GM23338 (cell line): ENCODE results near the gene MRPS27. TPM values are rescaled to one million over a fixed set of nuclear protein-coding genes. Genes with fewer than 3 reads are reported as not detected.

Source experiments
- ATAC-seq: fragments of 200-7000 bp; cut with Tn5 transposase; 3 replicates; pipeline ENCODE4 v1.9.1; 2020
- DNase-seq: peaks from one replicate; pipeline ENCODE4 v3.0.0-alpha.2; 2015; ENCODE audit warnings: low spot score
- H2AFZ ChIP-seq: fragments of 200-600 bp; sonication (generic); 2 replicates; pipeline ENCODE4 v1.8.0; 2016; ENCODE audit warnings: antibody characterized with exemption, mild to moderate bottlenecking, moderate library complexity
- H3F3A ChIP-seq: fragments of 200-600 bp; sonication (generic); replicated peaks from 2 replicates; pipeline ENCODE4 v1.8.0; 2017; ENCODE audit warnings: antibody characterized with exemption, mixed run types, low read depth
- H3K27ac ChIP-seq: fragments of 200-600 bp; sonication (generic); 2 replicates; pipeline ENCODE4 v1.6.1; 2016; ENCODE audit warnings: low read depth
- H3K27me3 ChIP-seq: fragments of 200-600 bp; sonication (generic); 2 replicates; pipeline ENCODE4 v1.8.0; 2016; ENCODE audit warnings: mild to moderate bottlenecking, mixed run types, moderate library complexity; ENCODE audit not compliant: insufficient read depth
- H3K36me3 ChIP-seq: fragments of 200-600 bp; sonication (generic); 2 replicates; pipeline ENCODE4 v1.8.0; 2016; ENCODE audit warnings: mild to moderate bottlenecking; ENCODE audit not compliant: insufficient read depth
- H3K4me1 ChIP-seq: fragments of 200-600 bp; sonication (generic); 2 replicates; pipeline ENCODE4 v1.8.0; 2016; ENCODE audit warnings: mild to moderate bottlenecking, moderate library complexity; ENCODE audit not compliant: insufficient read depth
- H3K4me2 ChIP-seq: fragments of 200-600 bp; sonication (generic); 2 replicates; pipeline ENCODE4 v1.7.1; 2017; ENCODE audit warnings: mixed run types
- H3K4me3 ChIP-seq: fragments of 200-600 bp; sonication (generic); 2 replicates; pipeline ENCODE4 v1.6.1; 2016; ENCODE audit warnings: mixed run types
- H3K79me2 ChIP-seq: fragments of 200-600 bp; sonication (generic); replicated peaks from 2 replicates; pipeline ENCODE4 v1.8.0; 2017; ENCODE audit warnings: mild to moderate bottlenecking; ENCODE audit not compliant: insufficient read depth
- H3K9me2 ChIP-seq: fragments of 200-600 bp; sonication (generic); 2 replicates; pipeline ENCODE4 v1.8.0; 2017; ENCODE audit not compliant: insufficient read depth
- H4K20me1 ChIP-seq: fragments of 200-600 bp; sonication (generic); replicated peaks from 2 replicates; pipeline ENCODE4 v1.8.0; 2017; ENCODE audit warnings: mild to moderate bottlenecking; ENCODE audit not compliant: insufficient read depth
- H3K27ac Mint-ChIP-seq: 2 replicates; pipeline ENCODE4 v1.8.0; 2020; ENCODE audit warnings: inconsistent platforms, mild to moderate bottlenecking, moderate library complexity, mixed read lengths
- H3K27me3 Mint-ChIP-seq: 3 replicates; pipeline ENCODE4 v1.8.0; 2022; ENCODE audit warnings: low read depth, mild to moderate bottlenecking, moderate library complexity, mixed read lengths, inconsistent platforms; ENCODE audit not compliant: insufficient read depth, poor library complexity
- H3K36me3 Mint-ChIP-seq: 3 replicates; pipeline ENCODE4 v1.8.0; 2021; ENCODE audit warnings: low read depth, mild to moderate bottlenecking, inconsistent platforms, moderate library complexity, mixed read lengths
- H3K4me1 Mint-ChIP-seq: 3 replicates; pipeline ENCODE4 v1.8.0; 2020; ENCODE audit warnings: mild to moderate bottlenecking, inconsistent platforms, mixed read lengths
- H3K4me3 Mint-ChIP-seq: 3 replicates; pipeline ENCODE4 v1.8.0; 2021; ENCODE audit warnings: moderate library complexity, mild to moderate bottlenecking, inconsistent platforms, mixed read lengths
- H3K9me3 Mint-ChIP-seq: 3 replicates; pipeline ENCODE4 v1.8.0; 2020; ENCODE audit warnings: moderate library complexity, mild to moderate bottlenecking, inconsistent platforms, mixed read lengths
- CREB1 ChIP-seq: fragments of 250-450 bp; sonication (Bioruptor Pico); IDR thresholded peaks from 2 replicates; pipeline ENCODE4 v1.5.0; 2020; ENCODE audit warnings: low read depth, mild to moderate bottlenecking, moderate library complexity
- CTCF ChIP-seq, 2 experiments: fragments of 200-600 bp in 1 of 2; sonication (generic) in 1 of 2; conservative IDR thresholded peaks; 2 replicates each; pipeline versions ENCODE4 v1.5.1 to v1.6.1; 2016 to 2017; ENCODE audit warnings: antibody characterized with exemption in 2 of 2, low read depth in 2 of 2, mild to moderate bottlenecking in 2 of 2, moderate library complexity in 1 of 2
- ETS1 ChIP-seq: IDR thresholded peaks from 2 replicates; pipeline ENCODE4 v1.6.1; 2016; ENCODE audit warnings: antibody characterized with exemption
- EZH2 ChIP-seq: fragments of 200-600 bp; sonication (generic); IDR thresholded peaks from one replicate; pipeline ENCODE4 v1.8.0; 2017; ENCODE audit warnings: antibody characterized with exemption, mild to moderate bottlenecking, low read depth; ENCODE audit not compliant: unreplicated experiment
- EZH2phosphoT487 ChIP-seq: fragments of 200-600 bp; sonication (generic); IDR thresholded peaks from one replicate; pipeline ENCODE4 v1.8.1; 2018; ENCODE audit warnings: antibody characterized with exemption; ENCODE audit not compliant: unreplicated experiment
- JUNB ChIP-seq: IDR thresholded peaks from one replicate; pipeline ENCODE4 v1.6.1; 2016; ENCODE audit warnings: antibody characterized with exemption; ENCODE audit not compliant: unreplicated experiment
- NANOG ChIP-seq: IDR thresholded peaks from 2 replicates; pipeline ENCODE4 v1.6.1; 2016; ENCODE audit warnings: antibody characterized with exemption, borderline replicate concordance
- POLR2AphosphoS5 ChIP-seq: IDR thresholded peaks from 2 replicates; pipeline ENCODE4 v1.6.1; 2016; ENCODE audit warnings: antibody characterized with exemption, low read depth
- REST ChIP-seq: IDR thresholded peaks from one replicate; pipeline ENCODE4 v1.6.1; 2018; ENCODE audit warnings: antibody characterized with exemption; ENCODE audit not compliant: unreplicated experiment
- STAT1 ChIP-seq: IDR thresholded peaks from one replicate; pipeline ENCODE4 v1.6.1; 2016; ENCODE audit warnings: antibody characterized with exemption; ENCODE audit not compliant: unreplicated experiment
- ZNF114 ChIP-seq: fragments of 250-450 bp; sonication (Bioruptor Pico); IDR thresholded peaks from 2 replicates; pipeline ENCODE4 v1.5.0; 2020; ENCODE audit warnings: mild to moderate bottlenecking, moderate library complexity
- ZNF331 ChIP-seq: fragments of 250-450 bp; sonication (Bioruptor Pico); IDR thresholded peaks from 2 replicates; pipeline ENCODE4 v1.5.0; 2020; ENCODE audit warnings: low read depth, mild to moderate bottlenecking, moderate library complexity
- ZNF462 ChIP-seq: fragments of 250-450 bp; sonication (Bioruptor Pico); IDR thresholded peaks from 2 replicates; pipeline ENCODE4 v1.5.0; 2020; ENCODE audit warnings: mild to moderate bottlenecking, moderate library complexity
- polyA plus RNA-seq: library from polyadenylated mRNA; unstranded; fragments of >200 nt; fragmentation: Nextera tagmentation; extraction: Ambion mirVana; gene quantifications from 2 replicates; pipeline ENCODE4 v1.2.1, GENCODE V29; 2016
- total RNA-seq: library from RNA; depleted of rRNA; stranded (reverse); fragments of >200 nt; shearing (Covaris generic); gene quantifications from 2 replicates; pipeline ENCODE4 v1.2.3, GENCODE V29; 2014

The MRPS27 gene
- total and polyA plus RNA-seq, 2 experiments from 2014 or later, result 53.2 to 141 TPM

GRCh38 chr5:72246954-72247442 is 73.0 kb downstream of the MRPS27 start:
- Histone ChIP-seq H3K27me3 (no peaks in the 10 kb centered on the region), H3K79me2 (peaks cover 35% of the 10 kb centered on the region), H3K36me3 (no peaks in the 10 kb centered on the region), H3F3A (no peaks in the 10 kb centered on the region), H3K27ac (no peak overlapping the region), H4K20me1 (no peaks in the 10 kb centered on the region), H2AFZ (no peak overlapping the region), H3K4me1 (peaks cover 16% of the 10 kb centered on the region; the same call in 1 of the 2 replicates), H3K4me2 (no peak overlapping the region), H3K4me3 (no peak overlapping the region), H3K9me2 (no peaks in the 10 kb centered on the region)
- Mint-ChIP-seq H3K27me3 (peaks cover 2% of the 10 kb centered on the region), H3K9me3 (no peaks in the 10 kb centered on the region), H3K27ac (peak overlapping the region; percentile 43; the same call in 1 of the 2 replicates), H3K4me3 (no peak overlapping the region), H3K36me3 (peaks cover 4% of the 10 kb centered on the region; the same call in 2 of the 3 replicates), H3K4me1 (peaks cover 57% of the 10 kb centered on the region)
- DNase-seq (no peak), ATAC-seq (no peak)
- TF ChIP-seq NANOG, result no peak
- TF ChIP-seq ZNF331 (CRISPR knock-in tag), result no peak
- TF ChIP-seq JUNB, result no peak
- TF ChIP-seq ETS1, result no peak
- TF ChIP-seq CREB1, result no peak
- TF ChIP-seq ZNF462 (CRISPR knock-in tag), result no peak
- no peak for TF ChIP-seq EZH2phosphoT487
- TF ChIP-seq EZH2, result no peak
- no peak for TF ChIP-seq ZNF114
- no peak for TF ChIP-seq STAT1
- TF ChIP-seq CTCF (conservative IDR thresholded peaks at IDR 0.05; ENCODE audit: low read depth in 2 of 2), result no peak
- TF ChIP-seq POLR2AphosphoS5, result no peak
- TF ChIP-seq REST, result no peak
